Lung (tissue), 12 donors: ENCODE data around the gene SESTD1. TPM values are rescaled to one million over a fixed set of nuclear protein-coding genes. Genes with fewer than 3 reads are reported as not detected.

ENCODE experiments used
- ATAC-seq: fragments of 200-7000 bp; cut with Tn5 transposase; one replicate; pipeline ENCODE4 v1.9.1; 2020; ENCODE audit warnings: moderate number of reproducible peaks; ENCODE audit not compliant: insufficient read depth, low FRiP score
- DNase-seq, 3 donors: peaks; one replicate each; pipeline ENCODE4 v3.0.0-alpha.2; 2013 to 2017
- H3K27ac ChIP-seq, 2 donors: one replicate each; pipeline ENCODE4 v1.5.1; 2013; ENCODE audit warnings: mild to moderate bottlenecking in 2 of 2, moderate library complexity in 2 of 2, control low read depth in 1 of 2, inconsistent platforms in 1 of 2, low read depth in 1 of 2, low read length in 1 of 2
- H3K27me3 ChIP-seq, 3 donors: one replicate each; pipeline ENCODE4 v1.5.1; 2013; ENCODE audit warnings: low read length in 2 of 3; ENCODE audit not compliant: control insufficient read depth in 3 of 3, insufficient read depth in 3 of 3
- H3K36me3 ChIP-seq, 4 donors: one replicate each; pipeline ENCODE4 v1.5.1; 2013; ENCODE audit warnings: low read length in 4 of 4, mild to moderate bottlenecking in 1 of 4, moderate library complexity in 1 of 4; ENCODE audit not compliant: control insufficient read depth in 4 of 4, insufficient read depth in 4 of 4
- H3K4me1 ChIP-seq, 5 donors: one replicate each; pipeline ENCODE4 v1.5.1; 2013; ENCODE audit warnings: low read length in 5 of 5, mild to moderate bottlenecking in 2 of 5, moderate library complexity in 1 of 5; ENCODE audit not compliant: control insufficient read depth in 5 of 5, insufficient read depth in 5 of 5
- H3K4me3 ChIP-seq: one replicate; pipeline ENCODE4 v1.5.1; 2013; ENCODE audit warnings: mild to moderate bottlenecking, control low read depth, moderate library complexity
- H3K9ac ChIP-seq, 2 donors: one replicate each; pipeline ENCODE4 v1.5.1; 2013; ENCODE audit warnings: low read length in 2 of 2, control low read depth in 1 of 2; ENCODE audit not compliant: insufficient read depth in 1 of 2
- H3K9me3 ChIP-seq, 4 donors: one replicate each; pipeline ENCODE4 v1.5.1; 2013; ENCODE audit warnings: low read length in 3 of 4, mild to moderate bottlenecking in 1 of 4, moderate library complexity in 1 of 4; ENCODE audit not compliant: control insufficient read depth in 4 of 4, insufficient read depth in 3 of 4
- CTCF ChIP-seq: IDR thresholded peaks from 2 replicates; pipeline ENCODE4 v1.5.1; 2012; ENCODE audit warnings: mild to moderate bottlenecking; ENCODE audit errors: control extremely low read depth, extremely low read depth
- WGBS, 2 donors: extraction: QIAGEN DNeasy Blood & Tissue Kit; methylation state at CpG; one replicate each; pipeline ENCODE4 v1.1.7; 2013; 5-methylcytosine and 5-hydroxymethylcytosine counted together
- polyA plus RNA-seq, 2 donors: library from polyadenylated mRNA; stranded (reverse); fragments of 200-250 nt; gene quantifications; one replicate each; pipeline ENCODE4 v1.2.1, GENCODE V29; 2013
- total RNA-seq, 2 donors: library from RNA; depleted of rRNA in 1 of 2; stranded (reverse); fragments of >200 nt in 1 of 2; gene quantifications; one replicate each; pipeline ENCODE4 v1.2.1, GENCODE V29; 2014 to 2021
- donor health status: control.
- donor health status: control.
- donor health status: Bipolar disorder and iron deficiency.
- donor health status: healthy.
- donor health status: DM: yes; HTN: yes; CAD: no.

SESTD1 gene
- total and polyA plus RNA-seq, 4 donors: 11.2 to 96.4 (median 49.3) TPM

- DNase-seq (peak in 2 of 3 donors; percentile 47 to 55), ATAC-seq (no peak)
- 69 to 79% methylated on average over 6 of the region's 6 CpGs for WGBS, 2 donors
- H3K27me3 ChIP-seq: no peaks in the 10 kb centered on the region
- H3K4me3 ChIP-seq: no peak overlapping the region
- no peaks in the 10 kb centered on the region for H3K36me3 ChIP-seq
- H3K4me1 ChIP-seq: peaks cover 0 to 11% (median 7%) of the 10 kb centered on the region in 5 donors
- H3K27ac ChIP-seq: peak overlapping the region; percentile 37 to 69
- H3K9ac ChIP-seq: no peak overlapping the region
- H3K9me3 ChIP-seq: peaks cover 0 to 3% (median 0%) of the 10 kb centered on the region in 4 donors
- TF ChIP-seq CTCF: no peak
These were observed 8.9 kb upstream of the SESTD1 start for GRCh38 chr2:179273461-179273962.

GRCh38 chr2:179272406-179273192, 8.0 kb upstream of the SESTD1 start:
- peak; percentile 49 for ATAC-seq

GRCh38 chr2:179270689-179271088, 6.1 kb upstream of the SESTD1 start:
- Histone ChIP-seq H3K9me3 (peaks cover 0 to 2% (median 0%) of the 10 kb centered on the region in 4 donors), H3K27ac (no peak overlapping the region), H3K27me3 (no peaks in the 10 kb centered on the region), H3K36me3 (no peaks in the 10 kb centered on the region), H3K9ac (no peak overlapping the region), H3K4me3 (no peak overlapping the region), H3K4me1 (peaks cover 0 to 11% (median 3%) of the 10 kb centered on the region in 5 donors)
- DNase-seq (no peak), ATAC-seq (no peak)
- no peak for TF ChIP-seq CTCF
- WGBS, 2 donors: 95 to 97% methylated on average over 2 of the region's 2 CpGs

More at GRCh38 chr2:179272406-179273192, 8.0 kb upstream of the SESTD1 start:
- peak in 2 of 3 donors; percentile 47 to 67 for DNase-seq
- H3K27ac ChIP-seq: peak overlapping the region; percentile 37 to 82
- WGBS, 2 donors: 55 to 56% methylated on average over 5 of the region's 5 CpGs
- H3K9me3 ChIP-seq: peaks cover 0 to 3% (median 0%) of the 10 kb centered on the region in 4 donors
- H3K9ac ChIP-seq: no peak overlapping the region
- peaks cover 0 to 11% (median 7%) of the 10 kb centered on the region in 5 donors for H3K4me1 ChIP-seq
- no peaks in the 10 kb centered on the region for H3K36me3 ChIP-seq
- no peak overlapping the region for H3K4me3 ChIP-seq
- TF ChIP-seq CTCF: no peak
- H3K27me3 ChIP-seq: no peaks in the 10 kb centered on the region
